ENCODE data around the gene MCM3.
A peak's percentile ranks its signal among the peaks of the same experiment; 100 is the strongest.

Gene MCM3

DNA sequence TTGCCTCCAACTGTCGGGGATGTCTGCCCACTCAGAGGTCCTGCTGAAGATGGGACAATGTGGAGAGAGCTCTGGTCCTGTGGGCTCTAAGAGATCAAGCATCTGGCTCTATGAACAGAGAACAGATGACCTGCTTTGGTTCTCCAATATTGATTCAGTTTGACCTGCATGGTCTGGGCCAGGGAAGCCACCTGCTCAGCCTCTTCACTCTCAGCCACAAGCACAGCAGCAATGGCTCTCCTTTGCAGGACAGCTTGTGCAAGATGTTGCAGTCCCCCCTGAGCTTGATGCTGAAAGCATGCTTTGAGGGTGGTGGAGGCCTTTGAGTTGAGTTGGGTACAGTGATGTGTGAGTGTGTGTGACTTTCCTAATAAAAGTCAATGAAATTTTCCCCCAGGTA is 18.6 kb upstream of the MCM3 start:
- DNase-seq (ENCODE audit: low read depth) = no peak

DNA sequence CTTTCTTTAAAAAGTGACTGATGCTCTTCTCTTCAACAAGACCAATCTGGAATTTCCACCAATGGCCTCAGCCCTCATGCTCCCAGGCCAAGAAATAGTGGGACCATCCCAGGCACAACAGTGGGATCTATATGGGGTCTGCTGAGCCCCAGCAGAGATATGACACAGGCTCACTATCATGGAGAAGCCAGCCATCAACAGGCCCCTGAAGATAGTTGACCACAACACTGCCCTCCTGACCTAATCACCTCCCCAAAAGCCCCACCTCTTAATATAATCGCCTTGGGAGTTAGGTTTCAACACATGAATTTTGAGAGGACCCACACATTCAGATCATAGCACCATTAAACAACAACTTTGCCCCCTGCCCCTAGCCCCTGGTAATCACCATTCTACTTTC is 16.8 kb upstream of the MCM3 start:
- DNase-seq (ENCODE audit: low read depth) = no peak

- no peak for DNase-seq (ENCODE audit: low read depth)
Observed at GRCh38 chr6:52300489-52300931, 16.0 kb upstream of the MCM3 start.

DNA sequence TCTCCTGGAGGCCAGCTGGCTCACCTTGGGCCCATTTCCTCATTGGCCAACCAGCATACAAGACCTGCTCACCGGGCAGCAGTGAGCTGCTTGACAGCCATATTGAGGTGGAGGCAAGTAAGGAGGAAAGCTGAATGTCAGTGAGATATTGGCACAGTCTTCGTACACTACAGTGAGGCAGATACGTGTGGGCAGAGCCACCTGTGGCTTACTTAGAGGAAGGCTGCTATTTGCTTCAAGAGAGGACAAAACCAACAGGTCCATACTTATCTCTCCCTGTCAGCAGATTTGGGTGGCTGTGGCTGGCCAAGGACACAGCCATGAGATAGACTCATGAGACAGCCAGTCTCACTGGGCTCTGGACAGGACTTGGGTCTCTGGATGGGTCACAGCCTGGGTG is 15.1 kb upstream of the MCM3 start:
- no peak for DNase-seq (ENCODE audit: low read depth)

GRCh38 chr6:52297433-52297832 is 12.9 kb upstream of the MCM3 start:
- no peak for DNase-seq (ENCODE audit: low read depth)

- DNase-seq (ENCODE audit: low read depth) = no peak
Observed at GRCh38 chr6:52293067-52293466, 8.5 kb upstream of the MCM3 start.

GRCh38 chr6:52288841-52289240 is 4.3 kb upstream of the MCM3 start:
- no peak for DNase-seq (ENCODE audit: low read depth)

DNA sequence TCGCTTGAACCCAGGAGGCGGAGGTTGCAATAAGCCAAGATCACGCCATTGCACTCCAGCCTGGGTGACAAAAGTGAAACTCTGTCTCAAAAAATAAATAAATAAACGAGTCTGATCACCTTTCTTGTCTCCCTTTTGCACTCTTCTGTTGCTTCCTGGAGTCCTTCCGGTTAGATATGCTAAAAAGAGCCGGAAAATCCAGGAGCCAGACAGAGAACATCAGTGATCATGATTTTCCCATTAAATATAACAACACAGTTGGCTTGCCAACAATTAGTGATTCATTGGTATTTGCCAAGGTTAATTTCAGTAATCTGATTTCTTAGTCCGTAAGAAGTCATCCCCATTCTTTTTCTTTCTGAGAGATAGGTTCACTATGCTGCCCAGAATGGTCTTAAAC is 3.7 kb upstream of the MCM3 start:
- no peak for DNase-seq (ENCODE audit: low read depth)

GRCh38 chr6:52286798-52287432 is 2.4 kb upstream of the MCM3 start:
- DNase-seq (ENCODE audit: low read depth) = peak; percentile 29

DNA sequence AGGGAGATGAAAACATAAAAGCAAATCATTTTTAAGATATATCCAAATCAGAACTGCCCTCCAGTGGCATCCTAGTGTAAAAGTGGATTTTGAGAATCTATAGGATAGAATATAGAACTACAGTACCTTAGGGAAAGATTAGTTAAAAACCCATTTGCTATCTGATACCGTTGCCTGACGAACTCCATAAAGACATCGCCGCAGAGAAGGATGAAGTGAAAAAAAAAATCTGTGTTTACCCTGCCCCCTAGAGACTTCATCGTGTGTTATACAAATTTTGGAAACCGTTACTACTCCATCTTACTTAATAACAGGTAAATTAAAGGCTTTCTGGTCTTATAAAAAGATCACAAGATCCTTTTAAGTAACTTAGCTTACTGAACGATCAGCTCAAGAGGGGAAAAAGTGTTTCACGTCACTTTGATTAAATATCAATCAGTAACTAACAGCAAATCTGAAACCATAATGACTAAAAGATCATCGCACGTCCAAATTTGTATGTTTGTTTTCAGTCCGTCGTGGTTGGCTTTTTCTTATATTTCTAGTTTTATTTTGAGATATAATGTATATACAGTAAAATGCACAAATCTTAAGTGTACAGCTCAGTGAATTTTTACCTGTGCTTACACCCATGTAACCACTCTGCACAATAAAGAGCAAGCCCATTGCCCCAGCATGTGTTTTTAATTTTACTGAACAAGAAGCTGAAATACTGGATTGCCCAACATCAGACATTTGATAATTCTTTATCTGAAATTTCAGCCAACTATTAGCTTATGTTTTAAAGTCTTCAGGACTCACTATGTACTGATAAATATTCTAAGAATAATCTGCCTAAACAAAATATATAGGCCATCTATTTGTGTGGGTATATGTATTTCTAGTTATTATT is 881 bp upstream of the MCM3 start:
- DNase-seq (ENCODE audit: low read depth) = no peak

DNA sequence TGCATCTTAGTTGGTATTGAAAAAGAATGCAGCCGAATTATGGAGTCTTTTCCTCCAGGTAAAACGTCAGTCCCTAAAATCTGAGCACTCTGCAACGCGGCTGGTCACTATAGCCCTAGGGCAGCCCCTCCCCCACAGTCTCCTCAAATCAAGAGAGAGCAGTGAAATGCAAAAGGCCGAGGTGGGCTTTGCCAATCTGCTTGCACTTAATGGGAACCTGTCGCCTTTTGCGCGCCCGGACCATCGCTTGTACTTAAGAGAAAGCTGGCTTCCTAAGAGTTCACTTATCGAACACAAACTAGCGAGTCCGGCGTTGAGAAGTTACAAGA is 447 bp downstream of the MCM3 start:
- no peak for DNase-seq (ENCODE audit: low read depth)

DNA sequence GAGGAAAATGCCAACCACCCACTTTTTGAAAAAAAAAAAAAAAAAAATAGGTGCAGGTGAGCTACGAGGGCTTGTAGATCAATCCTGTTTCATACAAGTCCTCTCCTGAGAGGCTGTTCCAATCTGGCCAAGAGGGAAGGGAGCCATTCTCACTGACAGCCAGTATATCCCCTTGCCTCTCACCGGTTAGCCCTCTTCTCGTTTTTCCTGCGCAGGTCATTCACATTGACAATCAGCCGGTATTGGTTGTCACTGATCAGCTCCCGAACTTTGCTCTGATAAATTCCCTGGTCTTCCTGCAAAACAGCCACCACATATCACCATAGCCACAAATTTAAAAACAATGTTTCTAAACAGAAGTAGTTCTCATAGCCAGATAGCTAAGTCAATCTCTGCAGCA is 1.4 kb downstream of the MCM3 start:
- no peak for DNase-seq (ENCODE audit: low read depth)

DNA sequence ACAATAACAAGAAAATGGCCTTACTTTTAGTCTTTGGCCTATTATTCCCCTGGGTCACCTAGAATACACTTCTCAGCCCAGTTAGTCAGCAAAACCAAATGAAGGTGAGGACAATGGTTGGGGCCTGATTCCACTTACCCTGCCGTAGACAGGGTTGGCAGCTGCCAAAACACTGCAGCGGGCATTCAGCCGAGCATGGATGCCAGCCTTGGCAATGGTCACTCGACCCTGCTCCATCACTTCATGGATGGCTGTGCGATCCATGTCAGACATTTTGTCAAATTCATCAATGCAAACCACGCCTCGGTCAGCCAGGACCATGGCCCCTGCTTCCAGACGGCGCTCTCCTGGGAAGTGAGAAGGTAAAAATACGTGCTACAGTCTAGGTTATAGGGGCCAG is 8.4 kb downstream of the MCM3 start:
- DNase-seq (ENCODE audit: low read depth) = no peak

DNA sequence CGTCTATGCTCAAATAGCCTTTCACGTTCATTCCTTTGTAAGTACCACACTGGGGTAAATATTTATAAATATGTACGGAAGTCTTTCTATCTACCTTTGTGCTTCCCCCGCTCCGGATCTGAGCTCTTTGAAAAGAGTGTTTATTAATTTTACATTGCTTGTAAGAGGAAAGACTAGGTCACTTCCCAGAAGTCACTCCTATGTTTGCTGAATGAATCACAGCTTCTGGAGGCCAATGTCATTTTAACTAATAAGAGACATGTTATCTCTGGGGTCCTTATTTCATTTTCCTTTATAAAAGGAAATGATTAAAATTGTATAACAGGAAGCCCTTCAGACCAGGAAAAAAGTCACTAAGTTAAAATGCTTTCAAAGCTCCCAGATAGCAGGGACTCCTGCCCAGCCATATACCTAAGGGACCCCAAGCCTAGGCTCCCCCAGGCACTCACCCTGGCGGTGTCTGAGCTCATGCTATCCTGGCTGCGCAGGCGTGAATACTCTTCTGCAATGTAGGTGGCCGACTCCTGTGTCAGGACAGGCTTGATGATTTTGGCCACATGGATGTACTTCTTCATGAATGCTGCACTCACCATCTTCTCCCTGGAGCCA is 12.6 kb downstream of the MCM3 start:
- no peak for DNase-seq (ENCODE audit: low read depth)

- DNase-seq (ENCODE audit: low read depth) = peak; percentile 35
Observed at GRCh38 chr6:52263709-52264540, 20.6 kb downstream of the MCM3 start.

DNA sequence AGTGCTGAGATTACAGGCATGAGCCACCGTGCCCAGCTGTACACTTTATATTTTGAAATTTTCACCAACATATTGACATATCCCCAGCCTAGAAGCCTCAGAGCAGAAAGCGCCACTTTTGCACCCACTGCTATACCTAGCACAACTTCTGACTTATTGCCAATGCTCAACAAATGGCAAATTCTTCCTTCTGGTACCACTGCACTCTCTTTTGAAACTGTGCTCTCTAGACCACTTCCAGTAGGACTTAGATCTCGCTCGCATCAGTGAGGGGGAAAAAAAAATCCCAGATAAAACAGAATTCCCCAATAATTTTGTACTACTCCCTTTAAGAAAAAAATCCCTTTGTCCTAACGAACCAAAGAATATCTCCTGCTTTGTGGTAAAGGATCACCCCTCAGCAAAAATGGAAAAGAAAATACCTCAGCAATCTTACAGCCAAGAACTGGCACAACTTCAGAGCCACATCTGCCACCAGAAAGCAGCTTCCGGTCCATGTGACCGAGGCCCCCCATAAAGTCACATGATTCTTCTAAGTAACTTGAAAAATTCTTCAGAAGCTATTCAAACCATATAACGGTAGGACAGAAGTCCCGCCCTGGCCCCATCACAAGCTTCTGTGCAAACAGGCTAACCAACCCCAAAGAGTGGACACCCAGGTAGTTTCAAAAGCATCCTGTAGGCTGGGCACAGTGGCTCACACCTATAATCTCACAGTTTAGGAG is 21.8 kb downstream of the MCM3 start:
- no peak for DNase-seq (ENCODE audit: low read depth)

GRCh38 chr6:52261229-52261628 is 23.3 kb downstream of the MCM3 start:
- DNase-seq (ENCODE audit: low read depth) = no peak

DNA sequence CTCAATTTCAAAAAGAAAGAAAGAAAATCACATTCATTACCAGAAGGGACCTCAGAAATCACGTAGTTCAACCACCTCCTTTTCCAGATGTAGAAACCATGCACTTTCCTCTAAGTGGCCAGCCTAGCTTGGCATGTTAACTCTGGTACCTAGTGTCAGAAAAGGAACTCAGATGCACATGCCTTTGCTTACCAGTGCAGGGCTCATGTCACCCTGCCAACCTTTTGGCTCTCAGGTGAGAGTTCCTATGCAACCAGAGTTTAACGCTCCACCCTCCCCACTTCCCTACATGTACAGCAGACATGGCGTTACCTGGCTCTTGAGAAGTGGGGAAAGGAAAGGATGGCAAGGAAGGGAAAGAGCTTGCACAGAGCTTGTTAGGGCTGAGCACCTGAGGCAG is 23.9 kb downstream of the MCM3 start:
- DNase-seq (ENCODE audit: low read depth) = no peak

- DNase-seq (ENCODE audit: low read depth) = no peak
Observed at GRCh38 chr6:52255434-52255833, 29.1 kb downstream of the MCM3 start.

GRCh38 chr6:52254731-52255378 is 29.7 kb downstream of the MCM3 start:
- DNase-seq (ENCODE audit: low read depth) = no peak

- DNase-seq (ENCODE audit: low read depth) = no peak
Observed at GRCh38 chr6:52253494-52253893, 31.0 kb downstream of the MCM3 start.

Measured in stimulated activated CD8-positive, alpha-beta memory T cell treated with anti-CD3 and anti-CD28 coated beads, Interleukin-15, amount 100 ng/mL, for 1 hour (primary cell).